ENCODE data around the gene SHC3. TPM values are rescaled to one million over a fixed set of nuclear protein-coding genes. Genes with fewer than 3 reads are reported as not detected.

The SHC3 gene
- total RNA-seq, 1 experiment from 2014 or later: 0.24 TPM

DNA sequence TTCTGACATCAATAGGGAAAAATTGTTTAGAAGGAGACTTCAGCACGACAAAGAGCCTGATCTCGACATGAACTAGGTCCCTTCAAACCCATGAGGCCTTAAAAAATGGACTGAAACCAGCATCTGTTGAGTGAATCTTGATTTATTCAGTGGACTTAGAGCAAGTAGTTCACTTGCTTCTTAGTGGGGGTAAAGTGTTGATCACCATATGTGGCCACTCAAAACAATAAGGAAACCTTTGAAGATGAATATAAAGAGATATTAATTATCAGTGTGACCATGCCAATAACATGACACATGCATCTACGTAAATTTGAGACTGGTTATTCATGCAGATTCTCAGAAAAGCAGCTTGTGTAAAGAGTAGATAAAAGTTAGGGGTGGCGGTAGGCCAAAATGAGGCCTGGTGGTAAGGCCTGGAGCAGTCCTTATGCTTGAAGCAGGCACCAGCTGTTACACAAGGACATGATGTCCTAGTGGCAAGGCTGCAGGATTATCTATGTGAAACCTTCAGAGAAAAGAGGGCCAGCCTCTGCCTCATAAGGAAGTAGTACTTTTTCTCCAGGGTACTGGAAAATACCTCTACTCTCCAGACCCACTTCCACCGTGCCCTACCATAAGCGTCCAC, 126.0 kb downstream of the SHC3 start:
- no peak for DNase-seq (ENCODE audit: low spot score)

DNA sequence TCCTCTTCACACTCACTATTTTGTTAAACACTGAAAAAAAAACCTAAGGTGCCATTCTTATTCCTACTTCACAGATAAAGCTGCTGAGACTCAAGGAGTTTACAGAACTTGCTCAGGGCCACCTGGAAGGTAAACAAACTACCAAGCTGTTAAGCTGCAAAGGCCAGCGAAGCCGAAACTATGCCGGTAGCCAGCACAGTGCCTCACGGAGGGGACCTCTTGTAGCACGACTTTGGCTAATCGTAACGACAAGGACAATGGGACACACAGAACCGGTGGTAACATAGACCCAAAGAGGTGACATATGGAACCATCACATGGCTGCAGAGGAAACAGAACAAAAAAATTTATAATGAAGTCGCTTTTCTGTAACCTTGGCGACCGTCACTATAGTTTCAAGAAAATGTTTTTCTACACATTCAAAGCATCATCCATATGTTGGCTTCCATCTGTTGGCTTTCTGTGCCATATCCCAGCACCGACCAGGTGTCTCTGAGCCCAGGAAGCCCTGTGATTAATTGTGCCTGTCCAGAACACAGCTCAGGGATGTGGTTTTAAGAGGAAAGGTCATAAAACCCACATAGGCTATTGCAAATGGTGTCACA, 127.1 kb downstream of the SHC3 start:
- no peak for DNase-seq (ENCODE audit: low spot score)

DNA sequence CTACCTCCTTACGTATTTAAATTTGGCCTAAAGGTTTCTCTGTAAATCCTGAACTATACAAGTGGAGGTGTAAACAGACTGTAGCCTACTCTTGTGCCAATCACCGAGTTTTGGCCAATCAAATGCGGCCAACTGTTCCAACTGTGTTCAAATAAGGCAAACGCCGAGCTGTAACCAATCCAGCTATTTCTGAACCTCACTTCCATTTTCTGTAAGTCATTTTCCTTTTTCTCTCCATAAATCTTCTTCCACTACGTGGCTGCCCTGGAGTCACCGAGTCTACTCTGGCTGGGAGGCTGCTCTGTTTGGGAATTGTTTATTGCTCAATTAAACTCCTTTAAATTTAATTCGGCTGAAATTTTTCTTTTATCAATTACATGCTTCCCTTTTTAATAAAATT, 129.0 kb downstream of the SHC3 start:
- no peak for DNase-seq (ENCODE audit: low spot score)

DNA sequence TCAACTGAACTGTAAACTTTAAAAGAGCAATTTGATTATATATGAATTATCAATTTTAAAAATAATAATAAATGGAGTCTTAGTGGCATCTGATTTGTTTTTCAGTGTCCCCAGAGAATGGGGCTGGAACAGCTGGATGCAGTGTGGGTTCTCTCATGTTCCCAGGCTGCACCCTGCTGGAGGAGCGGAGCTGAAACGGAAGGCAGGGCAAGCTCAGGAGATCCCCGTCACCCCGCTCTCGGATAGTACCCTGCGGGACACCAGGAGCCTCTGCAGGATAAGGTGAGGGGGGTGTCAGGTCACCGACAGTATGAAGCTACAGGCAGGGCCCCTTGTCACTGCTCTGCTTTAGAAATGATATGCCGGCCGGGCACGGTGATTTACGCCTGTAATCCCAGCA, 130.0 kb downstream of the SHC3 start:
- DNase-seq (ENCODE audit: low spot score): no peak

DNA sequence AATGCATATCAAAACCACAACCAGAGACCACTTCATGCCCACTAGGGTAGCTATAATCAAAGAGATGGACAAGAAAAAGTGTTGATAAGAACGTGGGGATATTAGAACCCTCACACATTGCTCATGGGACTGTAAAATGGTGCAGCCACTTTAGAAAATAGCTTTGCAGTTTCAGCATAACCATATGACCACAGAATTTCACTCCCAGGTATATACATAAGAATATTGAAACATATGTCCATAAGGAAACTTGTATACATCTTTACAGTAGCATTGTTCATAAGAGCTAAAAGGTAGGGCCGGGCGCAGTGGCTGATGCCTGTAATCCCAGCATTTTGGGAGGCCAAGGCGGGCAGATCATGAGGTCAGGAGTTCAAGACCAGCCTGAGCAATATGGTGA, 131.0 kb downstream of the SHC3 start:
- no peak for DNase-seq (ENCODE audit: low spot score)

DNA sequence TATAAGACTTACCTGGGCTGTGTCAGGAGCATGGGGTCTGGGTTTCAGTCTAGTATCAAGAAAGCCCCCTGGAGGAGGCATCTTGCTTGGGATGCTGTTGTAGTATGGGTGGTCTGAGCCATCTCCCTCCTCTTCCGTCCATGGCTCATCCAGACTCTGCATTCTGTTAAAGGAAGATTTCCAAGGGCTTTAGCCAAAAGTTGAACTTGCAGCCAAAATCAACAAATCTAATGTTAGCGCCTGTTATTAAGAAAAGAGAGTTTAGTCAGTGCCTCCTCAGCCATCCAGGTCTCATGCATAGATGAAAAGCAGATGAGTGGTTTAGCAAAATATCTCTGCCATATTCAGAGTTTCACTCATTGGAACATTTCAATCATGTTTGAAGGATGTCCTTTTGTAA, 131.8 kb downstream of the SHC3 start:
- no peak for DNase-seq (ENCODE audit: low spot score)

DNA sequence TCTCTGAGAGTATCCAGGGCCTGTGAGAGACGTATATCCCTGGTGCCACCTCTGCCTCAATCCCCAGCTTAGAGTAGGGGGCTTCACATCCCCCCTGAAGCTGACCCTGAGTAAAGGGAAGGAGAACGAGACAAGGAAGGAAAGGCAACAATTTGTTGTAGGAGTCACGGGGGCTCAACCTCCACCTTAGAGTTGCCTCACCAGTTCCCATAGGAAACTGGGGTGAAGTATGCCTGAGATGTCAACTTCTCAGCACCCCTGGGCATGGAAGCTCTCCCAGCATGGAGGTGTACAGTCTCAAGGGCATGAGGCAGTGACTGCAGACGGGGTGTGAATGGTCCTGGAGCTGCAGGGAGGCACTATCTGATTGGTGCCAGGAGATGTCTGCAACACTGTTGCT, 133.7 kb downstream of the SHC3 start:
- DNase-seq (ENCODE audit: low spot score): no peak

DNA sequence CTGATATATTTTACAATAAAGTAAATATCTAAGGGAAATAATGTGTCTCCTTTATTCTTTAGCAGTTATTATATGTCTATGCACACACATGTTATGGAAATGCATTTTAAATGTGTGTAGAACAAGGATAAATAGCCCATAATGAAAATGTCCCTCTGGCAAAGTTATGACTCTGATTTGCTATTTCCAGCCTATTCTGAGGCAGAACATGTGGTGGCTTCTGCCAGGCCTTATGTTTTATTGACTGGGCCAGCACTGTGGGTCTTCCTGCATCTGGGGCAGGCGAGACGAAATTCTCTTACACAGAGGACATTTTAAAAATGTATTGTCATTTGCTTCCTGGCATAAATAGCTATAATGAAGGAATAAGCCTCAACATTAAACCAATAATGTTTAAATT, 134.5 kb downstream of the SHC3 start:
- DNase-seq (ENCODE audit: low spot score): no peak

DNA sequence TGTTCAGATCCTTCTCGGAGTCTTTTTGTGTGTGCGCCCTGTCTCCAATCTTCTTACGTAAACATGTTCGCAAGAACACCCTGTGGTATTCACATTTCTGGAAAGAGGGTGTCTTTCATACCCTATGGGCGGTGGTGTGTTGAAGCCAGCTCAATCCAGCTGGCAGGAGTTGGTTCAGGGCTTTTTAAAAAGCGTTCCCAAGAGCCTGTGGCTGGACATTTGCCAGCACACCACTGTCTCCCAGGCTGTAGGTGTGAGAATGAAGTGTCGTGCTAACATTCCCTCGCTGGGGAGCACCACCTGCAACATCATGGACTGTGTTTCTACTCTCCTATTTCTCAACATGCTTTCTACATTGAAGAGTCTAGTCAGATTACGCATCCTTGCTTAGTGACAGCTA, 135.6 kb downstream of the SHC3 start:
- DNase-seq (ENCODE audit: low spot score): no peak

DNA sequence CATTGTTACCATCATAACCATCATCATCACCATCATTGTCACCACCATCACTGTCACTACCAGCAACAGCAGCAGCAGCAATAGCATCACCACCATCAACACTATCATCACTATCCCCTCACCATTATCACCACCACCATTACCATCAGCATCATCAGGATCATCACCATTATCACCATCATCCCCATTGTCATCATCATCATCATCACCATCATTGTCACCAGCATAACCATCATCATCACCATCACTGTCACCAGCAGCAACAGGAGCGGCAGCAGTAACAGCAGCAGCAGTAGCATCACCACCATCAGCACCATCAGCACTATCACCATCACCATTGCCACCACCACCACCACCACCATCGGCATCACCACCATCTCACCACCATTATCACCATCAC, 139.0 kb downstream of the SHC3 start:
- DNase-seq (ENCODE audit: low spot score): no peak

DNA sequence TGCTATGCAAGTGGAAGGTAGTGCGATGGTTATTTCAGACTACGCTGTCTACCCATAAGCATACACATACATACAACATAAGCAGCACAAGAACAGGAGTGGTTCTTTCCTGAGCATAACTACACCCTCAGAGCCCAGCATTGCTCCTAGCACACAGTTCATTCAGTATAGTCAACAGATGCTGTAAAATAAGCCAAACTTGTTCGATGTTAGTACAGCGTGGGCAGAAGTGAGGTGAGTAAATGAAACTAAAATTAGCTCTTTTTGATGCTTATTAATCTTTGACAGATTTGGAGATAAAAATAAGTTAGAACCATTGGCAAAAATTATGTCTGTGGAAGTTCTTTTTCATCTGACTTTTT, 139.5 kb downstream of the SHC3 start:
- no peak for DNase-seq (ENCODE audit: low spot score)

DNA sequence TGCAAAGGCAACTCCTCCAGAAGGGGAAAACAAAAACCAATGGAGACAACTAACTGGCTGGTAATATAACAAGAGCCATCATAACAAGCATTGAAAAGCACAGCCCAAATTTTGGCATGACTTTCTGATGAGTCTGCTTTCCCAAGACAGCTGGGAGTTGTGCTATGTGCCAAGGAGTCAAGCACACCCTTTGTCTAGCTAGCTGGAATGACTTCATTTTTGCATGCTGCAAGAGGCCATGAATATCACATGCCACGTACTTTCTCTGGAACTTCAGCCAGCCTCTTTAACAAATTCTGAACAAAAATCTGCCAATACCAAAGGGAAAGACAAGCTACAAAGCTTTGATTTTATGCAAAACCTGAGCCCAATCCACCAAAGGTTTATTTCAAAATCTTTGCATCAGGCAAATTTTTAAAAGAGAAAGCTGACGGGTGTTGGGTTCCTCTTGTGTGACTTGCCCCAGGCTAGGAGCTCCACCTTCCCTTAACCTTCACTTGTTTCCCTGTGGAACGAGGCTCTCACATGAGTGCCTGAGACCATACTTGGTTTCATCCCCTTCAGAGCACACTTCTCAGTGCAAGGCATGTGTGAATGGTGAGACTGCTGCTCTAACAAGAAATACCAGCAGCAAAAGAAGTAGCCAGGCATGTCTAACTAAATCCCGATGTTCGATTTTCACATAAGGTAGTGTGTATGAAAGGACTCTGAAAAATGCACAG, 140.1 kb downstream of the SHC3 start:
- no peak for DNase-seq (ENCODE audit: low spot score)

DNA sequence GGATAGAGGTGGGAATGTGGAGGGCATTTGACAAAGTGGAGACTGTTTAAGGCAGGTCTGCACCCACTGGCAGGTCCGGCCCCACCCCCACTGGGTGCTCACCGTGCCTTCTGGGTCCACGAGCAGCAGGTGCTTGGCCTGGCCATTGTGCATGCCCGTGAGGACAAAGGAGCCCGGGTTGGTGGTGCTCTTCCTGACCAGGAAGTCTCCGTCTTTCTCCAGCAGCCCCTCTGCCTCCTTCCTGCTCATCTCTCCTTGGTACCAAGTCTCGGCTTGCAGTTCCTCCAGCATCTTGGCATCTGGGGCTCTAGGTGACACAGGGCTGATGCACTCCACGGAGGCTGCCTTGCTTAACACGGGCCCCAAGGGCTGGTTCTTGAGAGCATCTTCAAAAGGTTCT, 140.7 kb downstream of the SHC3 start:
- no peak for DNase-seq (ENCODE audit: low spot score)

DNA sequence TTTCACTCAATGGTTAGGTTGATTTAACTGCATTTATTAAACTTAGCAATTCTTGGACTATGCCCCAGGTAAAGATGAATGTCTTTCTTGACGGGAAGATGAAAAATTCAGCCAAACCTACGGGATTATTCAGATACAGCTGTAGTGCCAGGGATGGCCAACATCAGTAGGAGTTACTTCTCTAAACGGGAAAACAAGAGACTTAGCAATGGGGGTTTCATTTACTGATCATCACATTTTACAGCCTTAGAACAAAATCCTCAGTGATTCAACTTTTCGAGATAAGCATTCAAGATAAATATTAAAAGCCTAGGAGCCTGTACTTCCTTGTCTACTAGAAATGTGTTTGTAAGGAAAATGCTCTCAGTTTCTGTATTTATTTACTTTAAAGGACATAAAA, 141.3 kb downstream of the SHC3 start:
- DNase-seq (ENCODE audit: low spot score): no peak

DNA sequence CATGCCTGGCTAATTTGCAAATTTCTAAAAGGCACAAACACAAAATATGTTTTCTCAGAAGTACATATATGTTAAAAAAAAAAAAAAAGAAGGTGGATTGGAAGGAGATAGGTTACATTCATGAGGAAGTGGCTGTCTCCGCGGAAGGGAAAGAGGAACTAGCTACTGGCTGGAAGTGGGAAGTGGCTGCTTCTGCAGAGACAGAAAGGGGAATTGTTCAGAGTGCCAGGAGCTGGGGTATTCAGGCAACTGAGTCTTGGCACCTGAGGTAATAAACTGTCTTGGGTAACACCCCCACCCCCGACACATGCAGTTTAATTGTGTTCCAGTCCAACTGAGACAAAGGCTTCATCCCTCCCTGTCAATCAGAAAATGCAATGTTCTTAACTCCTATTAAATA, 141.7 kb downstream of the SHC3 start:
- no peak for DNase-seq (ENCODE audit: low spot score)

DNA sequence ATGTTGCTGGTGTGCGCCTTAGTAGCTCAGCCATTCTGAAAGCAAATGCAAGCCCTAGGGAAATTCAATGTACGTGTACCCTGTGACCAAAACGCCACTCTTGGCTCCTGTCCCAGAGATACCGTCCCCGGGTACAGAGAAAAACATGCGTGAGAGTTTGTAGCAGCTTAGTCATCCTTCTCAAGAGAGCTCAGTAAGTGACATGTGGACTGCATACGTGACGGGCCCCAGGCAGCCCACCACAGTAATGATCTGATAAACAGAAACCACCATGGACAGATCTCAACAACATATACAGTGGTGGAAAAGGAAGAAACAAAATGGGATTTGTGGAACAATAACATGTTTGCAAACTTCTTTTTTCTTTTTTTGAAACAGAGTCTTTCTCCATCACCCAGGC, 142.2 kb downstream of the SHC3 start:
- DNase-seq (ENCODE audit: low spot score): no peak

DNA sequence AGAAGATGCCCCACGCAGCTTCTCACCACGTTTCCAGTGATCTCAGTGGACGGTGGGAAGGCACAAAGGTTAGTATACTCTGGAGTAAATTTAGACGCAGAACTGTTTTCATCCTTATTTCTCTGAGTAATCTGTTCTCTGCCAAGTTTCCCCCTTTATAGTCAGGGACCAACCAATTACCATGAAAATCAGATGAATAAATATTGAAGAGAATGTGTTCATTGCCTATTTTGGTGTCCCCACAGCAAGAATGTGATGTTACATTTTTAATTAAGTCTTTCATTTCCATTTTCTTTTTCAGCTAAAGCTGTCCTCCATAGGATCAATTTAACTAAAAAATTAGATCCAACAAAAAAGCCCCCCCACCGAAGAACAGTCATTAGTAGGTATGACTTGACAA, 146.0 kb downstream of the SHC3 start:
- DNase-seq (ENCODE audit: low spot score): no peak

DNA sequence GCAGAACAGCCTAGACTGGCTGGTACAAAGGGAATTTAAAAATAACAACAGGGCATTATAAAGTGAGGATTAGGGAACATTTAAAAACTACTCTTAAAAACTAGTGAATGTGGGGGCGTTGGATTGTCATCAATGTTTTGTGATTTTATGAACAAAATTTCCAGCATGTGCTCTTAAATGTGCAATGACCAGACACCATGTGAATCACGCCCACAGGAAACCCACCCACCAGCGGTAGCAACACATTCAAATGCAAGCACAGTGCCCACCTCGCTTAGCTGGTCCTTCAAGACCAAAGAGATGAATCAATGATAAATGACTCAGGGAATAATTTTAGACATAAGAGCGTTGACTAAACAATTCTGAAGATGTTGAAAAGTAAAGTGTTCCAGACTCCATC, 146.4 kb downstream of the SHC3 start:
- DNase-seq (ENCODE audit: low spot score): no peak

DNA sequence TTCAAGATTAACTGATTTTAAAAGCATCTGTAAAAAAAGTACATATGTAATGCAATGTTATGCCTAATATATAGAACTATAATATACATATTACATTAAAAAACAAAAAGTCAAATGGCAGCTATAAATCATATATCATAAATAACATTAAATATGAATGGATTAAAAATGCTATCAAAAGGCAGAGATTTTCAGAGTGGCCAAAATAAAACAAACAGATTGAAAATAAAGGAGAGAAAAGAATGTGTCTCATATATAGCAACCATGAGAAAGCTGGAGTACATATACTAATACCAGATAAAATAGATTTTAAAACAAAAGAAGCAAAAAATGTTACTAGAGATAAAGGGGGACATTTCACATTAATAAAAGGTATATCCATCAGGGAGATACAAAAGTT, 148.8 kb downstream of the SHC3 start:
- no peak for DNase-seq (ENCODE audit: low spot score)

DNA sequence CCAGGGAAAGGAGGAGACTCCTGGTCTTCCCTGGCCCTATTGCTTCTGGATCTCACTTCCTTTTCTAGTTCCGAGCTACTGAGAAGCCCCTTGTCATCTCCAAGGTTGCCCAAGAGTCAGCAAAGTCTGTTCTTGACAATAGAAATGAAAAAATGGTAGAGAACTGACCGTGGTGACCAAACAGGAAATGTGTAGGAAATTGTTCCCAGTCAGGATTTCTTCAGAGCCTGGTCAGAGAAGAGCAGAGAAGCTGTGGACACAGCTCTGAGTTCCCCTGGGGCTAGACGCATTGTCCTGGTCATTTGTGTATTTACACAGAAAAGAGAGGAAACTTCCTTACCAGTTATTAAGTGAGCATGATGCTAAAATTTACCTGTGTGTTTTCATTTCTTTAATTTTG, 151.7 kb downstream of the SHC3 start:
- no peak for DNase-seq (ENCODE audit: low spot score)

DNA sequence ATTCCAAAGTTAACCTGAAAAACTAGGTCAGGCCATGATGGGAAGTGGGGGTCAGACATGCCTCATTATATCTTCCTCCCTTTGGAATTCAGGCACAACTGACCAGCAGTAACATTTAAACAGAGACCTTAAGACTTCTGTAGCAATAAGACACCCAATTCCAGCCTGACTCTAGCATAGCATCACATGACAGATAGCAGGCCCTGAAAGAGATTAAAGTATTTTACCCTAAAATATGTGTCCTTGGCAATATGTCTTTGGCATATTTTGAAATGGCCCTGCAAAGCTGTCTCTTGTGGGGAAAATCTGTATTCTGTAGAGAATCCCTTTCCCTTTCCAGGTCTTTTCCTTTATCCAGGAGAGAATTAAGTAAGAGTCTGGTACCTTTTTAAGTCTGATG, 153.1 kb downstream of the SHC3 start:
- no peak for DNase-seq (ENCODE audit: low spot score)

DNA sequence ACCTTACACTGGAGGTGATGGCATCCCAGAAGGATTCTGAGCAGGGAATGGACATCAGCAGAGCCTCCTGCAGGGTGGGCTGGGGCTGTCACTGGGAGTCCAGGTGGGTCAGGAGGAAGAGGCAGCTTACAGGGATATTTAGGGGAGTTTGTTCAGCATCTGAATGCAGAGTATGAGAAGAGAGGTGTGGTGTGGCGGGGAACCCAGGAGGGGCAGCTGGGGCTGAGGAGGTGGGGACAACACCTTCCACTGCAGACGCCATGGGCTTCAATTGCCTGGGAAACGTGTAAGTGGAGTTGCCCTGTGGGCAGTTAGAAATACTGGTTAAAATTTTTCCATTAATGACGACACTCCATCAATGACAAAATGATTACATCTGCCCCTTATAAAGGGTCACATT, 153.9 kb downstream of the SHC3 start:
- no peak for DNase-seq (ENCODE audit: low spot score)

DNA sequence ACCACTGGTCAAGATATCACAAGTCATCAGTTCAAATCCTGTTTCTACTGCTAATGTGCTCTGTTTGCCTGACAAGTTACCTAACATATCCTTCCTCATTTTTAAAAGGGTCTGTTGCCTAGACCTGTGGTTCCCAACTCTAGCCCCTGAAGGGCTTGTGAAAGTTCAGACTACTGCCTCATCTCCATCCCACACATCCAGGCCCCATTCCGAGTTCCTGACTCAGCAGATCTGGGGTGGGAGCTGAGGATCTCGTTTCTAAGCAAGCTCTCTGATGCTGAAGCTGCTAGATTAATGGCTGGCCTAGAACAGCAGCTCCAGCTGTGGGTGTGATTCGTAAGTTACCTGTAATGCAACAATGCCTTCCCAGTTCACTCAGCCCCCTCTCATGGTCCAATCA, 154.9 kb downstream of the SHC3 start:
- no peak for DNase-seq (ENCODE audit: low spot score)

DNA sequence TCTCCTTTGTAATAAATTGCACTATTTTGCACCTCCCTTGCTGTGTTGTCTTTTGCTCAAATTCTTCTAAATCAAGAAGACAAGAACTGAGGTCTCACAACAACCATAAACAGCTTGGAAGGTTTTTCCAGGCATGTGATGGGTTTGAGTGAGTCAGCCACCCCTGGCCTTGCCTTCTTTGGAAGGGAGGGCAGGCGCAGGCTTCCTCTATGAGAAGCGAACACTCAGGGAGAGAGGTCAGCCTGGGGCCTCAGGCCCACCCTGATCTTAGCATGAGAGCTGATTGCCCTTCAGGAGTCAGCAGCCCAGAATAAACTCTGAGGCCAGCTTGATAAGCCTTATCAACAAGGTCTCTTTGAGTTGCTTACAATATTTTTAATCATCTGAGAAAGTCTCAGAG, 155.7 kb downstream of the SHC3 start:
- peak; percentile 41 for DNase-seq (ENCODE audit: low spot score)

Measured in A172 (cell line).